Keratinocyte (primary cell): ENCODE results near the gene NBEAL2. TPM values are rescaled to one million over a fixed set of nuclear protein-coding genes. Genes with fewer than 3 reads are reported as not detected.

Experiments used
- DNase-seq: peaks from one replicate; pipeline ENCODE4 v3.0.0-alpha.2; 2011; ENCODE audit warnings: low read depth, missing footprints, low spot score
- FAIRE-seq: peaks from 2 replicates; lab custom pipeline; 2011; peaks lifted over from hg19 to GRCh38; lab: Jason Lieb, UNC
- H2AFZ ChIP-seq: 2 replicates; pipeline ENCODE4 v1.6.0; 2012; ENCODE audit warnings: low read length, control low read depth, inconsistent platforms; ENCODE audit not compliant: control insufficient read depth
- H3K27ac ChIP-seq: 2 replicates; pipeline ENCODE4 v1.5.1; 2011; ENCODE audit warnings: low read length; ENCODE audit not compliant: control insufficient read depth, insufficient read depth
- H3K27me3 ChIP-seq: 3 replicates; pipeline ENCODE4 v1.6.0; 2011; ENCODE audit warnings: low read length; ENCODE audit not compliant: control insufficient read depth, insufficient read depth; ENCODE audit errors: extremely low read depth
- H3K36me3 ChIP-seq, 2 experiments: 2 replicates in 1 of 2; 3 replicates in 1 of 2; pipeline ENCODE4 v1.5.1; 2011; ENCODE audit warnings: low read length in 2 of 2, mild to moderate bottlenecking in 1 of 2; ENCODE audit not compliant: control insufficient read depth in 2 of 2, insufficient read depth in 2 of 2; ENCODE audit errors: extremely low read depth in 1 of 2
- H3K4me1 ChIP-seq: 3 replicates; pipeline ENCODE4 v1.5.1; 2011; ENCODE audit warnings: low read length; ENCODE audit not compliant: control insufficient read depth, insufficient read depth; ENCODE audit errors: extremely low read depth
- H3K4me2 ChIP-seq: 3 replicates; pipeline ENCODE4 v1.6.0; 2011; ENCODE audit warnings: low read depth, low read length; ENCODE audit not compliant: control insufficient read depth, insufficient read depth; ENCODE audit errors: extremely low read depth
- H3K4me3 ChIP-seq, 3 experiments: fragments of 200-600 bp in 1 of 3; sonication (generic) in 1 of 3; 2 replicates in 2 of 3; 3 replicates in 1 of 3; pipeline ENCODE4 v1.5.1; 2011 to 2016; ENCODE audit warnings: low read length in 3 of 3, mild to moderate bottlenecking in 3 of 3, control low read depth in 2 of 3, inconsistent platforms in 1 of 3, low read depth in 1 of 3, mixed read lengths in 1 of 3, mixed run types in 1 of 3, moderate library complexity in 1 of 3; ENCODE audit not compliant: control insufficient read depth in 2 of 3, insufficient read depth in 2 of 3; ENCODE audit errors: extremely low read depth in 1 of 3
- H3K79me2 ChIP-seq: 2 replicates; pipeline ENCODE4 v1.6.0; 2012; ENCODE audit warnings: low read length; ENCODE audit not compliant: control insufficient read depth, insufficient read depth
- H3K9ac ChIP-seq: 3 replicates; pipeline ENCODE4 v1.6.0; 2011; ENCODE audit warnings: low read length; ENCODE audit not compliant: control insufficient read depth, insufficient read depth; ENCODE audit errors: extremely low read depth
- H3K9me1 ChIP-seq: 3 replicates; pipeline ENCODE4 v1.6.0; 2011; ENCODE audit warnings: low read length; ENCODE audit not compliant: control insufficient read depth, insufficient read depth; ENCODE audit errors: extremely low read depth
- H3K9me3 ChIP-seq: 2 replicates; pipeline ENCODE4 v1.5.1; 2012; ENCODE audit warnings: low read depth, low read length; ENCODE audit not compliant: control insufficient read depth
- H4K20me1 ChIP-seq: 3 replicates; pipeline ENCODE4 v1.6.0; 2011; ENCODE audit warnings: low read length; ENCODE audit not compliant: control insufficient read depth, insufficient read depth; ENCODE audit errors: extremely low read depth
- EZH2 ChIP-seq: IDR thresholded peaks from one replicate; pipeline ENCODE4 v1.6.1; 2012; ENCODE audit warnings: inconsistent platforms, mild to moderate bottlenecking, low read length, moderate library complexity
- dilution Hi-C: fragments of 300-500 bp; cut with MboI; formaldehyde crosslinking; loops from one replicate; pipeline ENCODE4 v1.7.0; 2020; ENCODE audit warnings: low sequenced_read_pairs; ENCODE audit not compliant: extremely low pct_ligation_motif_present
- polyA plus RNA-seq, 5 experiments: library from polyadenylated mRNA; depleted of rRNA in 3 of 5; stranded (reverse) in 3 of 5; stranded (forward) in 1 of 5; unstranded in 1 of 5; fragments of >200 nt; gene quantifications; 1 replicate in 1 of 5; 2 replicates in 3 of 5; 3 replicates in 1 of 5; pipeline versions ENCODE4 v1.2.1 to v1.2.3, GENCODE V29; 2011 to 2012; ENCODE audit warnings: missing spikeins in 2 of 5, low read depth in 1 of 5, low replicate concordance in 1 of 5
- TF ChIP-seq, protein P1 (sequence below), 3 experiments: IDR thresholded peaks in 1 of 3; conservative IDR thresholded peaks in 1 of 3; optimal IDR thresholded peaks in 1 of 3; 2 replicates in 2 of 3; 3 replicates in 1 of 3; pipeline versions ENCODE3 to v1.5.1; 2011; ENCODE audit warnings: low read length in 3 of 3, mild to moderate bottlenecking in 3 of 3, moderate library complexity in 2 of 3, control low read depth in 1 of 3, inconsistent platforms in 1 of 3; ENCODE audit not compliant: insufficient read depth in 2 of 3; ENCODE audit errors: extremely low read depth in 1 of 3

The NBEAL2 gene
- polyA plus RNA-seq, 1 donor (not counting 4 experiments of a cell fraction or from before 2014, with no cell fraction given) = 22.8 TPM

DNA sequence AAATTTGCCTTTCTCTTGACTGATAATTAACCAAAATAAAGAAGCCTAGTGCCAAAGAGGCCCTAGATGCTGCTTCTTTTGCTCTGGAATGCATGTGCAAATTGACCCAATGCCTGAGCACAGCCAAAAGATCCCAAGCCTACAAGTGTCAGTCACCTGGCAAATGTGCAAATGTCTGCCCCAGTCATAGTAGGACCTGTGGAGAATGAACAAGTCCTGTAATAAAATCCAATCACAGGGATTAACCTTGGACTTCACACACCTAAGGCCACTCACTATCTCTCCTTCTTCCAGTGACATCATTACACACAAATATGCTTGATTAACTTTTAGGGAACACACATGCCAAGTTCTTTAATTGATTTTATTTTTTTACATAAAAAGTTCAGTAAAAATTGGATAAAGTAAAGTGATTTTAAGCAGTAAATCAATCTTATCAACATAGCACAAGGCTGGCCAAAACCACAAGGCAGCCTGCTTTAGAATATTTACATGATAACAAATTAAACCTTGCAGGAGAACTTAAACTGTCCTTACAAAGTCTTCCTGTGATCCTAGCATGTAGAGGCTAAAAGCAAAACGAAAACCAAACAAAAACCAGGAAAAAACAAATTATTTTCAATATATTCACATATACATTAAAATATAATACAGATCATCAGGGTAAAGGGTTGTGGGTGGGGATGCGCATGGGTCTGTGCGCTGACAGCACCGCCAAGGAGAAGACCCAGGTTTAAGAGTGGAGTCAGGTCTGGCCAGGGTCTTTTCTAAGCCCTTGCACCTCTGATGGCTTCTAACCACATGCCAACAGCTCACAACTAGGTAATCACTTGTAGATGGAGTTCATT is 36.8 kb downstream of the NBEAL2 start:
- Histone ChIP-seq H3K9ac (no peak overlapping the region), H3K9me3 (no peaks in the 10 kb centered on the region), H2AFZ (no peak overlapping the region), H4K20me1 (peaks cover 4% of the 10 kb centered on the region), H3K79me2 (peaks cover 2% of the 10 kb centered on the region), H3K4me2 (no peak overlapping the region), H3K9me1 (peaks cover 3% of the 10 kb centered on the region), H3K4me1 (peaks cover 20% of the 10 kb centered on the region), H3K27me3 (no peaks in the 10 kb centered on the region), H3K36me3 (peaks cover 8 to 23% of the 10 kb centered on the region in 2 experiments), H3K27ac (no peak overlapping the region), H3K4me3 (no peak overlapping the region)
- TF ChIP-seq, protein P1, sequence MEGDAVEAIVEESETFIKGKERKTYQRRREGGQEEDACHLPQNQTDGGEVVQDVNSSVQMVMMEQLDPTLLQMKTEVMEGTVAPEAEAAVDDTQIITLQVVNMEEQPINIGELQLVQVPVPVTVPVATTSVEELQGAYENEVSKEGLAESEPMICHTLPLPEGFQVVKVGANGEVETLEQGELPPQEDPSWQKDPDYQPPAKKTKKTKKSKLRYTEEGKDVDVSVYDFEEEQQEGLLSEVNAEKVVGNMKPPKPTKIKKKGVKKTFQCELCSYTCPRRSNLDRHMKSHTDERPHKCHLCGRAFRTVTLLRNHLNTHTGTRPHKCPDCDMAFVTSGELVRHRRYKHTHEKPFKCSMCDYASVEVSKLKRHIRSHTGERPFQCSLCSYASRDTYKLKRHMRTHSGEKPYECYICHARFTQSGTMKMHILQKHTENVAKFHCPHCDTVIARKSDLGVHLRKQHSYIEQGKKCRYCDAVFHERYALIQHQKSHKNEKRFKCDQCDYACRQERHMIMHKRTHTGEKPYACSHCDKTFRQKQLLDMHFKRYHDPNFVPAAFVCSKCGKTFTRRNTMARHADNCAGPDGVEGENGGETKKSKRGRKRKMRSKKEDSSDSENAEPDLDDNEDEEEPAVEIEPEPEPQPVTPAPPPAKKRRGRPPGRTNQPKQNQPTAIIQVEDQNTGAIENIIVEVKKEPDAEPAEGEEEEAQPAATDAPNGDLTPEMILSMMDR (optimal IDR thresholded peaks at IDR 0.05 in 1 of 3, IDR thresholded peaks at IDR 0.05 in 1 of 3, conservative IDR thresholded peaks at IDR 0.05 in 1 of 3; ENCODE audit: extremely low read depth in 1 of 3, insufficient read depth in 2 of 3, low read length in 3 of 3) = no peak
- DNase-seq (no peak), FAIRE-seq (no peak)
- dilution Hi-C loops = no loop called here

DNA sequence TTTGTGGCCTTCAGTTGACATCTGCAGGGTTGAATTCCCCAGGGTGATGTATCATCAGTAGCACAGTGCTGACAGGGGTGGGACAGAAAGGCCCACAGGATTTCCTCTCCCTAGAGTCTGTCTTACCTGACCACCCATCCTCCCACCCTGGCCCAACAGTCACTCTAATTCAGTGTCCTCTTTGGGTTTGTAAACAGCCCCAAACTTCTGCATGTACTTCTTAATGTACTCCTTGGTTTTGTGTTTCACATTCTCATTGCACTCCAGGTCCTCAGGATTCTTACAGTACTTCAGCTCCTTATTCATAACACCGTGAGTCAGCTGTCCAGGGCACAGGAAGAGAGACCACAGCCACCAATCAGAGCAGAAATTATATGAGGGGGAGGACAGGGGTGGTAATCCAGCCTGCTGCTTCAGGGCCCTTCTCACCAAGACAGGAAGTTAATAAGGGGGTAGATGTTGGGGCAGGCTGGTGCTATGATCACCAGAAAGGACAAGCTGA is 37.5 kb downstream of the NBEAL2 start:
- TF ChIP-seq, protein P1 (optimal IDR thresholded peaks at IDR 0.05 in 1 of 3, IDR thresholded peaks at IDR 0.05 in 1 of 3, conservative IDR thresholded peaks at IDR 0.05 in 1 of 3; ENCODE audit: extremely low read depth in 1 of 3, insufficient read depth in 2 of 3, low read length in 3 of 3) = no peak
- no peak for TF ChIP-seq EZH2
- FAIRE-seq = peak; percentile 46
- Histone ChIP-seq H3K4me1 (peaks cover 20% of the 10 kb centered on the region), H4K20me1 (peaks cover 4% of the 10 kb centered on the region), H3K4me3 (no peak overlapping the region), H3K9me1 (peaks cover under 1% of the 10 kb centered on the region), H3K27me3 (no peaks in the 10 kb centered on the region), H3K27ac (no peak overlapping the region), H3K9me3 (no peaks in the 10 kb centered on the region), H3K79me2 (peaks cover 3% of the 10 kb centered on the region), H3K4me2 (no peak overlapping the region), H3K9ac (no peak overlapping the region), H3K36me3 (peaks cover 8 to 23% of the 10 kb centered on the region in 2 experiments), H2AFZ (no peak overlapping the region)
- no peak for DNase-seq
- dilution Hi-C loops = no loop called here
